Bronchial epithelial cell (primary cell): ENCODE data around the gene CD55. TPM values are rescaled to one million over a fixed set of nuclear protein-coding genes. Genes with fewer than 3 reads are reported as not detected.

Experiments used
- DNase-seq: peaks from one replicate; pipeline ENCODE4 v3.0.0-alpha.2; 2010; ENCODE audit warnings: low read depth
- FAIRE-seq: peaks from 2 replicates; lab custom pipeline; 2011; peaks lifted over from hg19 to GRCh38; lab: Jason Lieb, UNC
- H3K27me3 ChIP-seq: 2 replicates; pipeline ENCODE4 v1.5.1; 2011; ENCODE audit warnings: low read length; ENCODE audit not compliant: control insufficient read depth, insufficient read depth
- H3K36me3 ChIP-seq: 2 replicates; pipeline ENCODE4 v1.5.1; 2011; ENCODE audit warnings: low read length; ENCODE audit not compliant: control insufficient read depth, insufficient read depth
- H3K4me3 ChIP-seq: 2 replicates; pipeline ENCODE4 v1.5.1; 2011; ENCODE audit warnings: mild to moderate bottlenecking, low read depth, low read length, control low read depth
- total RNA-seq: library from RNA; depleted of rRNA; stranded (reverse); fragments of >200 nt; gene quantifications from 2 replicates; pipeline ENCODE4 v1.2.1, GENCODE V29; 2014
- TF ChIP-seq, protein P1 (sequence below): IDR thresholded peaks from 2 replicates; pipeline ENCODE4 v1.5.1; 2011; ENCODE audit warnings: mild to moderate bottlenecking, moderate library complexity, low read length, control low read depth, inconsistent platforms; ENCODE audit not compliant: insufficient read depth, severe bottlenecking

CD55 gene
- total RNA-seq, 1 donor from 2014 or later = 85.3 TPM

DNA sequence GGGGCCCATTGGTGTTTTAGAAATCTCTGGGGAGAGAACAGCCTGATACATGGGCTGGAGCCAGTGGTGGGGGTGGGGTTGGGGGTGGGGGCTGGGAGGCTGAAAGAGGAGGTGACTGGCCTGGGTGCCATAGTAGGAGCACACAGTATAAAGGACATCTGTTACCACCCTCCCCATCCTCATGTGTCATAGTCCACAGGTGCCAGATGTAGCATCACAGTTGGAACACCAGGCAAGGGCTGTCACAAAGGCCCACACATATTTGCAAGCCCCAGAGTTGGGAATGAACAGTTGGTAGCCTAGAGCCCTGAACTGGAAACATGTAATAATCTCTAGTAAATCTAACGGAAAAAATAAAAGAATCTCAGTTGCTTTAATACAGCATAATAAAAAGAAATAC lies 77.5 kb downstream of the CD55 start:
- FAIRE-seq (no peak), DNase-seq (no peak)
- Histone ChIP-seq H3K4me3 (no peak overlapping the region), H3K36me3 (no peaks in the 10 kb centered on the region), H3K27me3 (no peaks in the 10 kb centered on the region)
- TF ChIP-seq, protein P1, sequence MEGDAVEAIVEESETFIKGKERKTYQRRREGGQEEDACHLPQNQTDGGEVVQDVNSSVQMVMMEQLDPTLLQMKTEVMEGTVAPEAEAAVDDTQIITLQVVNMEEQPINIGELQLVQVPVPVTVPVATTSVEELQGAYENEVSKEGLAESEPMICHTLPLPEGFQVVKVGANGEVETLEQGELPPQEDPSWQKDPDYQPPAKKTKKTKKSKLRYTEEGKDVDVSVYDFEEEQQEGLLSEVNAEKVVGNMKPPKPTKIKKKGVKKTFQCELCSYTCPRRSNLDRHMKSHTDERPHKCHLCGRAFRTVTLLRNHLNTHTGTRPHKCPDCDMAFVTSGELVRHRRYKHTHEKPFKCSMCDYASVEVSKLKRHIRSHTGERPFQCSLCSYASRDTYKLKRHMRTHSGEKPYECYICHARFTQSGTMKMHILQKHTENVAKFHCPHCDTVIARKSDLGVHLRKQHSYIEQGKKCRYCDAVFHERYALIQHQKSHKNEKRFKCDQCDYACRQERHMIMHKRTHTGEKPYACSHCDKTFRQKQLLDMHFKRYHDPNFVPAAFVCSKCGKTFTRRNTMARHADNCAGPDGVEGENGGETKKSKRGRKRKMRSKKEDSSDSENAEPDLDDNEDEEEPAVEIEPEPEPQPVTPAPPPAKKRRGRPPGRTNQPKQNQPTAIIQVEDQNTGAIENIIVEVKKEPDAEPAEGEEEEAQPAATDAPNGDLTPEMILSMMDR = no peak

DNA sequence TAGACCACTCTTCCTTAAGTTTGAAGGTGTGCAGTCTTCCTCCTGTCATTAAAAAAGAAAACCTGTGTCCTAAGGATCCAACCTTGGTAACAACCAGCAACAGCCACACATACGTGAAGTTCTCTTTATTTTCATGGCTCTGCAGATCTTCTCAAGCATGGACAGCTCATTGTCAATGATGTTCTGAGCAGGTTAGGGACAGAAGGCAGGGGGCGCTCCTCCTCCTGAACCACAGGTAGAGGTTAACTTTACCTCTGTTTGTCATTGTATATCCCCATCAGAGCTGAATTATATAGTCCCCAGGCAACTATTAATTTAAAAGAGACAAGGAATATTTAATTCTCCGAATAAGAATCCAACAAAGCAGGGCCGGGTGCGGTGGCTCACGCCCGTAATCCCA lies 80.1 kb downstream of the CD55 start:
- FAIRE-seq (no peak), DNase-seq (no peak)
- Histone ChIP-seq H3K27me3 (no peaks in the 10 kb centered on the region), H3K4me3 (no peak overlapping the region), H3K36me3 (no peaks in the 10 kb centered on the region)
- TF ChIP-seq, protein P1 = no peak

DNA sequence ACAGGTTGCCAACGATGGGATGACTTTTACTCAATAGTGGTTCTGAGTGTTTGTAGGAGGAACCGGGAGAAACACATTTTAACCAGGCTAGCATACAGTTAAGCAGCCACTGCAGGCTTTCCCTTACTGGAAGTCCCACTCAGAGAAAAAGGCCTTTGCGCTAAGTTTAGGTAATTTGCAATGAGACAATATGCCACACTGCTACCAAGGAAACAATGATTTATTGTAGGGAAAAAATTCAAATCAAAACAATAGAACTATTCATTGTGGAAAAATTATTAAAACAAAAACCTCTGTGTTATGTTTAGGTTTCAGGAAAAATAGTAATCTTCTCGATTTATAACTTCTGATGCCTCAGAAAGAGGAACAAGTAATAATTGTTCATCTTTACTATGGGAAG lies 81.3 kb downstream of the CD55 start:
- TF ChIP-seq, protein P1 = no peak

DNA sequence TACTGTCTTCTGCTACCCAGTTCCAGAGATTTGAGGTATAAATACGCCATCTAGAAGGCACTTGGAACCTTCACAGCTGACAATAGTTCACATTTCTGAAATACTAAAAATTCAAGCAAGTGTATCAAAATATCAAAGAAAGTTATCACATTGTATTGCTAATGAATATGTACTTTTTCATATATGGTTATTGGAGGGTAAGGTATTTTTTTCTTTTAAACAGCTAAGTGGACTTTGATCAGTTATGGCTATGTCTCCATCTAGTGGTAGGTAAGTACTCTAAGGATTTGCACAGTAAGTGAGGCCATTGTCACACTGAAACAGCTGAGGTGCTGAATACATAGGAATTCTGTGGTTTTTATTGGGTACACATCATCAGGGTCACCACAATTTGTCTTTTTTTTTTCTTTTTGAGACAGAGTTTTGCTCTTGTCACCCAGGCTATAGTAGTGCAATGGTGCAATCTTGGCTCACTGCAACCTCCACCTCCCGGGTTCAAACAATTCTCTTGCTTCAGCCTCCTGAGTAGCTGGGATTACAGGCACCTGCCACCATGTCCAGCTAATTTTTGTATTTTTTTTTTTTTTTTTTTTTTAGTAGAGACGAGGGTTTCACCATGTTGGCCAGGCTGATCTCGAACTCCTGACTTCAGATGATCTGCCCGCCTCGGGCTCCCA lies 83.5 kb downstream of the CD55 start:
- FAIRE-seq (no peak), DNase-seq (peak; percentile 71)
- Histone ChIP-seq H3K27me3 (no peaks in the 10 kb centered on the region), H3K4me3 (no peak overlapping the region), H3K36me3 (no peaks in the 10 kb centered on the region)
- TF ChIP-seq, protein P1 = peak; percentile 63

More for the DNA sequence above, 81.3 kb downstream of the CD55 start:
- DNase-seq = no peak
- Histone ChIP-seq H3K27me3 (no peaks in the 10 kb centered on the region), H3K36me3 (no peaks in the 10 kb centered on the region), H3K4me3 (no peak overlapping the region)
- no peak for FAIRE-seq

DNA sequence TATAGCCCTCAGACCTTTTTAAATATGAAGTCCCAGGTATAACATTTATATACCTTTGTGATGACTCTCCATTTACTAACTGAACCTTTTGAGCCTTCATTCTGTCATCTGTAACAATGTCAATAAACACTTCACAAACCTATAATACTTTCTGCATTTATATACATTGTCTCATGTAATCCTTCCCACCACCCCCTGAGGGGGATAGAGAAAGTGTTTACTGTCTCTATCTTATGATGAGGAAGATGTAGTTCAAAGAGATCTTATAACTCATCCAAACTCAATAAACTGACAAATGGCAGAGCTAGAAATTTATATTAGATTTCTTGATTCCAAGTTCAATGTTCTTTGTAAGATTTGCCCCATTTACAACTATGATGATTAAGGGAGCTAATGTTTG lies 84.3 kb downstream of the CD55 start:
- DNase-seq (no peak), FAIRE-seq (no peak)

More for the DNA sequence above, 84.3 kb downstream of the CD55 start:
- Histone ChIP-seq H3K27me3 (no peaks in the 10 kb centered on the region), H3K4me3 (no peak overlapping the region), H3K36me3 (no peaks in the 10 kb centered on the region)
- TF ChIP-seq, protein P1 = no peak
